ENCODE measurements around the gene WDR91. TPM values are rescaled to one million over a fixed set of nuclear protein-coding genes. Genes with fewer than 3 reads are reported as not detected.

Gene WDR91
- total RNA-seq, 1 donor from 2014 or later, result 14.5 TPM

DNA sequence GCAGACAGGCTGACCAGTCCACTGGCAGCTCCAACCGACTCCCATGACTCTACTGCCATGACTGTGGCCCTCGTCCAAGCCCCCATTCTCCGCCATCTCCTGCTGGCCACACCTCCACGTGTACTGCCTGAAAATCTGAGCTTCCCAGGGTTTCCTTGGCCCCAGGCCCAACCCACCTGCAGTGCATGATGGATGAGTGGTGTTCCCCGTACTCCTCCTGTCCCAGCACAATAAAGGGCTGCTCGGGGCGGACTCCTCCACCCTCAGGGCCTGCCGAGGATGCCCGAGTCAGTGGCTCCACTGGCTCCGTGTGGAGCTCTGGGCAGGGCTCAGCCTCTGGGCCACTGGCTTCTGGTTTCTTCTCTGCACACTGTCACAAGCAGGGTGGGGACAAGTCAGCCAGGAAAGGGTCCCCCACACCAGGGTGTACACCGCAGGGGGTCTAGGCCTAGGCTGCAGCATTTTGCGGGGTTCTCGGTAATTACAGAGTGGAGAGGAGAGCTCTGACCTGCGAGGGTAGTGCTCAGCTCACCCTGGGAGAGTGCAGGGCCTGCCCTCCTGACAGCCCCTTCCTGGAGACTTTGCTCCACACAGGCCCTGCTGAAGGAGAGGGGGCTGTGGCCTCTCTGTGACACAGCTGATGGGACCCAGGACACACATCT lies 15.2 kb downstream of the WDR91 start:
- H3K27ac Mint-ChIP-seq (ENCODE audit: unreplicated experiment), result no peak overlapping the region
- no peaks in the 10 kb centered on the region for H3K4me1 Mint-ChIP-seq
- TF ChIP-seq CTCF (conservative IDR thresholded peaks at IDR 0.05), result no peak
- DNase-seq (ENCODE audit: low read depth, low spot score), result no peak
- no peak overlapping the region for H3K4me3 Mint-ChIP-seq
- no peaks in the 10 kb centered on the region for H3K9me3 Mint-ChIP-seq
- H3K27me3 Mint-ChIP-seq (ENCODE audit: low read depth), result no peaks in the 10 kb centered on the region
- H3K36me3 Mint-ChIP-seq (ENCODE audit: low read depth), result peaks cover 3% of the 10 kb centered on the region

DNA sequence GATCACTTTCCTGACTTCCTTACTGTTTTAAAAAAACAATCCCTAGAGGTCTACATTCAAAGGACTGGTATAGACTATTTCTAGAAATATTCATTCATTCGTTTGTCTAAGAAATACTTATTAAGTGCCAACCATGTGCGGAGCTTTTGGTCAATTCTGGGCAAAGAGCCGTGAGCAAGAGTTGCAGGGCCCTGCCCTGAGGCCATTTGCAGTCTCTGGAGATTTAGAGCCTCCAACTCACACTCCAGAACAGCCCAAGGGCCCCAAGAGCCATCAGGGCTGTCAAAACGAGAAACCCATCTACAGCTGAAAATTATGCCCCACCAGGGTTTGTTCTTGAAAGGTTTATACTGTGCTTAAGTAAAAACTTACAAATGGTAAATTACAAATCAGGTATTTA lies 16.2 kb downstream of the WDR91 start:
- H3K4me3 Mint-ChIP-seq, result no peak overlapping the region
- peaks cover 3% of the 10 kb centered on the region for H3K36me3 Mint-ChIP-seq (ENCODE audit: low read depth)
- no peaks in the 10 kb centered on the region for H3K27me3 Mint-ChIP-seq (ENCODE audit: low read depth)
- H3K27ac Mint-ChIP-seq (ENCODE audit: unreplicated experiment), result no peak overlapping the region
- no peak for TF ChIP-seq CTCF (conservative IDR thresholded peaks at IDR 0.05)
- no peaks in the 10 kb centered on the region for H3K9me3 Mint-ChIP-seq
- no peak for DNase-seq (ENCODE audit: low read depth, low spot score)
- H3K4me1 Mint-ChIP-seq, result no peaks in the 10 kb centered on the region

- Mint-ChIP-seq H3K27me3 (ENCODE audit: low read depth) (no peaks in the 10 kb centered on the region), H3K9me3 (no peaks in the 10 kb centered on the region), H3K4me1 (no peaks in the 10 kb centered on the region), H3K36me3 (ENCODE audit: low read depth) (peaks cover 3% of the 10 kb centered on the region), H3K27ac (ENCODE audit: unreplicated experiment) (no peak overlapping the region), H3K4me3 (no peak overlapping the region)
- DNase-seq (ENCODE audit: low read depth, low spot score), result no peak
- no peak for TF ChIP-seq CTCF (conservative IDR thresholded peaks at IDR 0.05)
Observed at GRCh38 chr7:135194494-135195095, 16.7 kb downstream of the WDR91 start.

- TF ChIP-seq CTCF (conservative IDR thresholded peaks at IDR 0.05), result no peak
- Mint-ChIP-seq H3K27ac (ENCODE audit: unreplicated experiment) (no peak overlapping the region), H3K9me3 (no peaks in the 10 kb centered on the region), H3K4me1 (no peaks in the 10 kb centered on the region), H3K36me3 (ENCODE audit: low read depth) (peaks cover 3% of the 10 kb centered on the region), H3K27me3 (ENCODE audit: low read depth) (no peaks in the 10 kb centered on the region), H3K4me3 (no peak overlapping the region)
- no peak for DNase-seq (ENCODE audit: low read depth, low spot score)
Observed at GRCh38 chr7:135193615-135194081, 17.7 kb downstream of the WDR91 start.

- no peak for DNase-seq (ENCODE audit: low read depth, low spot score)
- no peak for TF ChIP-seq CTCF (conservative IDR thresholded peaks at IDR 0.05)
- no peaks in the 10 kb centered on the region for H3K4me1 Mint-ChIP-seq
- H3K27ac Mint-ChIP-seq (ENCODE audit: unreplicated experiment), result no peak overlapping the region
- H3K4me3 Mint-ChIP-seq, result no peak overlapping the region
- H3K9me3 Mint-ChIP-seq, result no peaks in the 10 kb centered on the region
- H3K27me3 Mint-ChIP-seq (ENCODE audit: low read depth), result no peaks in the 10 kb centered on the region
- H3K36me3 Mint-ChIP-seq (ENCODE audit: low read depth), result peaks cover 3% of the 10 kb centered on the region
Observed at GRCh38 chr7:135192914-135193536, 18.3 kb downstream of the WDR91 start.

All from neural crest cell (in vitro differentiated cells).